ENCODE measurements around the gene TSR3. TPM values are rescaled to one million over a fixed set of nuclear protein-coding genes. Genes with fewer than 3 reads are reported as not detected.
A peak's percentile ranks its signal among the peaks of the same experiment; 100 is the strongest.

The TSR3 gene
- polyA plus RNA-seq, 1 of the 3 experiments (the other 2 are of a cell fraction): 87.3 TPM

- H3K4me1 ChIP-seq (ENCODE audit: control insufficient read depth in 1 of 2, insufficient read depth in 2 of 2, low read depth in 1 of 2, low read length in 1 of 2): 0 out of 4 replicates have a peak, but pooled peaks cover 0 to 3% of the 10 kb centered on the region in 2 experiments
- H3K9ac ChIP-seq: no peak overlapping the region
- no peak overlapping the region for H2AFZ ChIP-seq (ENCODE audit: low read depth)
- no peak overlapping the region for H3K27ac ChIP-seq (ENCODE audit: low read depth in 2 of 2, low read length in 1 of 2)
- DNase-seq: no peak
- H3K36me3 ChIP-seq (replicated peaks in 1 of 2; ENCODE audit: control insufficient read depth in 1 of 2, insufficient read depth in 2 of 2, low read length in 1 of 2): no peaks in the 10 kb centered on the region
- H3K4me2 ChIP-seq: no peak overlapping the region
- H3F3A ChIP-seq (replicated peaks; ENCODE audit: insufficient read depth): peaks cover 7% of the 10 kb centered on the region
- no peak for TF ChIP-seq GATA2 (CRISPR knock-in tag; IDR thresholded peaks at IDR 0.05)
- H3K9me3 ChIP-seq: no peaks in the 10 kb centered on the region
- no peaks in the 10 kb centered on the region for H3K79me2 ChIP-seq (ENCODE audit: insufficient read depth)
- H3K27me3 ChIP-seq (ENCODE audit: insufficient read depth): peaks cover 17% of the 10 kb centered on the region; the same call in 1 of the 2 replicates
- CTCF ChIA-PET: interaction anchor here (0.6 to 4.1 kb wide), 18 partner anchors 8 to 409 kb away, joined by 3 to 60 read pairs (median 4); partner anchors contain the start of gene UBE2I
- POLR2A ChIA-PET: no interaction called here
- H4K20me1 ChIP-seq (ENCODE audit: insufficient read depth): no peaks in the 10 kb centered on the region
- H3K4me3 ChIP-seq (ENCODE audit: low read depth in 2 of 2, low read length in 1 of 2): no peak overlapping the region
- 57% methylated on average over 8 of the region's 12 CpGs for WGBS (ENCODE audit: low lambda C conversion rate)
- H3K9me2 ChIP-seq: no peaks in the 10 kb centered on the region
These were observed 50.1 kb downstream of the TSR3 start for GRCh38 chr16:1301562-1301961.

GRCh38 chr16:1300664-1301476 is 50.8 kb downstream of the TSR3 start:
- ChIA-PET CTCF (interaction anchor here (0.6 to 4.1 kb wide), 21 partner anchors 8 to 410 kb away, joined by 3 to 60 read pairs (median 4); partner anchors contain the start of gene UBE2I), POLR2A (no interaction called here)
- H3F3A ChIP-seq (replicated peaks; ENCODE audit: insufficient read depth): peaks cover 7% of the 10 kb centered on the region
- DNase-seq: peak; percentile 91
- H3K4me1 ChIP-seq (ENCODE audit: control insufficient read depth in 1 of 2, insufficient read depth in 2 of 2, low read depth in 1 of 2, low read length in 1 of 2): 0 out of 4 replicates have a peak, but pooled peaks cover 0 to 3% of the 10 kb centered on the region in 2 experiments
- H3K27me3 ChIP-seq (ENCODE audit: insufficient read depth): peaks cover 17% of the 10 kb centered on the region; the same call in 1 of the 2 replicates
- H3K9me3 ChIP-seq: no peaks in the 10 kb centered on the region
- WGBS (ENCODE audit: low lambda C conversion rate): 13% methylated on average over 3 of the region's 42 CpGs
- H3K27ac ChIP-seq (ENCODE audit: low read depth in 2 of 2, low read length in 1 of 2): no peak overlapping the region
- no peaks in the 10 kb centered on the region for H3K36me3 ChIP-seq (replicated peaks in 1 of 2; ENCODE audit: control insufficient read depth in 1 of 2, insufficient read depth in 2 of 2, low read length in 1 of 2)
- no peak overlapping the region for H3K9ac ChIP-seq
- H4K20me1 ChIP-seq (ENCODE audit: insufficient read depth): no peaks in the 10 kb centered on the region
- H3K9me2 ChIP-seq: no peaks in the 10 kb centered on the region
- peak overlapping the region; percentile 23 to 45; a peak in 2 of 4 replicates for H3K4me3 ChIP-seq (ENCODE audit: low read depth in 2 of 2, low read length in 1 of 2)
- no peaks in the 10 kb centered on the region for H3K79me2 ChIP-seq (ENCODE audit: insufficient read depth)
- H3K4me2 ChIP-seq: peak overlapping the region; percentile 48; the same call in 1 of the 2 replicates
- H2AFZ ChIP-seq (ENCODE audit: low read depth): no peak overlapping the region
- TF ChIP-seq SIN3A (IDR thresholded peaks at IDR 0.05; ENCODE audit: borderline replicate concordance, low read depth, low read length) (no peak), RAD21 (IDR thresholded peaks at IDR 0.05; ENCODE audit: low read length) (peak; percentile 42), ELF1 (IDR thresholded peaks at IDR 0.05) (no peak), CTCF (IDR thresholded peaks at IDR 0.05) (peak; percentile 73), SMC3 (IDR thresholded peaks at IDR 0.05; ENCODE audit: low read depth, low read length) (peak; percentile 36; the same call in 1 of the 2 replicates), NRF1 (IDR thresholded peaks at IDR 0.05; ENCODE audit: low read depth, low read length) (no peak), FOXM1 (IDR thresholded peaks at IDR 0.05; ENCODE audit: low read depth) (no peak), EZH2phosphoT487 (IDR thresholded peaks at IDR 0.05; ENCODE audit: borderline replicate concordance, low read depth) (no peak), MXI1 (IDR thresholded peaks at IDR 0.05; ENCODE audit: low read depth, low read length) (no peak), TCF12 (IDR thresholded peaks at IDR 0.05) (no peak), EP300 (IDR thresholded peaks at IDR 0.05; ENCODE audit: borderline replicate concordance in 1 of 2, low read depth in 1 of 2, low read length in 1 of 2) (no peak), YY1 (IDR thresholded peaks at IDR 0.05; ENCODE audit: low read depth) (no peak), JUND (IDR thresholded peaks at IDR 0.05) (no peak), MEF2A (IDR thresholded peaks at IDR 0.05; ENCODE audit: borderline replicate concordance, low read depth) (no peak), POLR2AphosphoS5 (IDR thresholded peaks at IDR 0.05; ENCODE audit: low read depth, low read length) (no peak), CHD2 (IDR thresholded peaks at IDR 0.05; ENCODE audit: low read length, partially characterized antibody) (no peak), GABPA (IDR thresholded peaks at IDR 0.05; ENCODE audit: low read depth) (no peak)
- TF ChIP-seq, protein P1, sequence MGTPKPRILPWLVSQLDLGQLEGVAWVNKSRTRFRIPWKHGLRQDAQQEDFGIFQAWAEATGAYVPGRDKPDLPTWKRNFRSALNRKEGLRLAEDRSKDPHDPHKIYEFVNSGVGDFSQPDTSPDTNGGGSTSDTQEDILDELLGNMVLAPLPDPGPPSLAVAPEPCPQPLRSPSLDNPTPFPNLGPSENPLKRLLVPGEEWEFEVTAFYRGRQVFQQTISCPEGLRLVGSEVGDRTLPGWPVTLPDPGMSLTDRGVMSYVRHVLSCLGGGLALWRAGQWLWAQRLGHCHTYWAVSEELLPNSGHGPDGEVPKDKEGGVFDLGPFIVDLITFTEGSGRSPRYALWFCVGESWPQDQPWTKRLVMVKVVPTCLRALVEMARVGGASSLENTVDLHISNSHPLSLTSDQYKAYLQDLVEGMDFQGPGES (IDR thresholded peaks at IDR 0.05; ENCODE audit: low read depth, low read length): no peak
- TF ChIP-seq, protein P2, sequence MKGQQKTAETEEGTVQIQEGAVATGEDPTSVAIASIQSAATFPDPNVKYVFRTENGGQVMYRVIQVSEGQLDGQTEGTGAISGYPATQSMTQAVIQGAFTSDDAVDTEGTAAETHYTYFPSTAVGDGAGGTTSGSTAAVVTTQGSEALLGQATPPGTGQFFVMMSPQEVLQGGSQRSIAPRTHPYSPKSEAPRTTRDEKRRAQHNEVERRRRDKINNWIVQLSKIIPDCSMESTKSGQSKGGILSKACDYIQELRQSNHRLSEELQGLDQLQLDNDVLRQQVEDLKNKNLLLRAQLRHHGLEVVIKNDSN (IDR thresholded peaks at IDR 0.05; ENCODE audit: borderline replicate concordance, low read depth): no peak
- TF ChIP-seq, protein P3, sequence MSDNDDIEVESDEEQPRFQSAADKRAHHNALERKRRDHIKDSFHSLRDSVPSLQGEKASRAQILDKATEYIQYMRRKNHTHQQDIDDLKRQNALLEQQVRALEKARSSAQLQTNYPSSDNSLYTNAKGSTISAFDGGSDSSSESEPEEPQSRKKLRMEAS (IDR thresholded peaks at IDR 0.05; ENCODE audit: low read depth): no peak
- TF ChIP-seq, protein P4, sequence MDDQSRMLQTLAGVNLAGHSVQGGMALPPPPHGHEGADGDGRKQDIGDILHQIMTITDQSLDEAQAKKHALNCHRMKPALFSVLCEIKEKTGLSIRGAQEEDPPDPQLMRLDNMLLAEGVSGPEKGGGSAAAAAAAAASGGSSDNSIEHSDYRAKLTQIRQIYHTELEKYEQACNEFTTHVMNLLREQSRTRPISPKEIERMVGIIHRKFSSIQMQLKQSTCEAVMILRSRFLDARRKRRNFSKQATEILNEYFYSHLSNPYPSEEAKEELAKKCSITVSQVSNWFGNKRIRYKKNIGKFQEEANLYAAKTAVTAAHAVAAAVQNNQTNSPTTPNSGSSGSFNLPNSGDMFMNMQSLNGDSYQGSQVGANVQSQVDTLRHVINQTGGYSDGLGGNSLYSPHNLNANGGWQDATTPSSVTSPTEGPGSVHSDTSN (IDR thresholded peaks at IDR 0.05): no peak

Measured in SK-N-SH (cell line).